Breast epithelium (tissue), 4 donors: ENCODE measurements around the gene TRIM74. TPM values are rescaled to one million over a fixed set of nuclear protein-coding genes. Genes with fewer than 3 reads are reported as not detected.
A peak's percentile ranks its signal among the peaks of the same experiment; 100 is the strongest.
"Not testable (repeated sequence)": the region's sequence is repeated elsewhere in the genome, so short reads cannot be mapped to it uniquely, and the experiment has no call there.

Experiments used
- DNase-seq, 2 donors: peaks; one replicate each; pipeline ENCODE4 v3.0.0-alpha.2; 2019; ENCODE audit warnings: low spot score in 2 of 2
- H3K27ac ChIP-seq, 2 donors: fragments of 200-600 bp; sonication (generic) in 1 of 2; one replicate each; pipeline ENCODE4 v1.5.1; 2016 to 2019; ENCODE audit warnings: mild to moderate bottlenecking in 1 of 2
- H3K27me3 ChIP-seq, 2 donors: fragments of 200-600 bp; sonication (generic) in 1 of 2; one replicate each; pipeline versions ENCODE4 v1.5.1 to v1.6.0; 2017 to 2019; ENCODE audit warnings: control low read depth in 1 of 2, mild to moderate bottlenecking in 1 of 2
- H3K36me3 ChIP-seq: fragments of 200-600 bp; one replicate; pipeline ENCODE4 v1.5.1; 2019
- H3K4me1 ChIP-seq, 2 donors: fragments of 200-600 bp; sonication (generic); one replicate each; pipeline ENCODE4 v1.5.1; 2016 to 2019; ENCODE audit warnings: control low read depth in 1 of 2
- H3K4me3 ChIP-seq, 3 donors: fragments of 200-600 bp; sonication (generic); 1 replicate in 2 of 3; 2 replicates in 1 of 3; pipeline ENCODE4 v1.5.1; 2016 to 2019; ENCODE audit warnings: mild to moderate bottlenecking in 3 of 3, moderate library complexity in 2 of 3
- H3K9me3 ChIP-seq, 2 donors: fragments of 200-600 bp; sonication (generic) in 1 of 2; one replicate each; pipeline ENCODE4 v1.5.1; 2016 to 2019; ENCODE audit warnings: control low read depth in 1 of 2
- CTCF ChIP-seq, 3 donors: fragments of 450-650 bp; IDR thresholded peaks; one replicate each; pipeline ENCODE4 v1.5.1; 2016 to 2017; ENCODE audit warnings: antibody characterized with exemption in 3 of 3, mild to moderate bottlenecking in 3 of 3, moderate library complexity in 3 of 3
- POLR2A ChIP-seq: fragments of 450-650 bp; IDR thresholded peaks from one replicate; pipeline ENCODE4 v1.6.1; 2016; ENCODE audit warnings: antibody characterized with exemption, mild to moderate bottlenecking, moderate library complexity
- POLR2AphosphoS5 ChIP-seq, 3 donors: sonication (generic); formaldehyde crosslinking; IDR thresholded peaks; one replicate each; pipeline ENCODE4 v1.6.1; 2017; ENCODE audit warnings: antibody characterized with exemption in 3 of 3
- intact Hi-C: fragments of 100-400 bp; cut with DNase I; formaldehyde crosslinking; loops from one replicate; pipeline ENCODE4 v1.15.1; 2023; ENCODE audit warnings: low total_unique reads
- total RNA-seq, 3 donors: library from RNA; depleted of rRNA; stranded (reverse); fragments of >200 nt; gene quantifications; one replicate each; pipeline ENCODE4 v1.1.0, GENCODE V29; 2016

TRIM74 gene
- total RNA-seq, 3 donors from 2014 or later, result 0.16 to 0.98 (median 0.88) TPM

DNA sequence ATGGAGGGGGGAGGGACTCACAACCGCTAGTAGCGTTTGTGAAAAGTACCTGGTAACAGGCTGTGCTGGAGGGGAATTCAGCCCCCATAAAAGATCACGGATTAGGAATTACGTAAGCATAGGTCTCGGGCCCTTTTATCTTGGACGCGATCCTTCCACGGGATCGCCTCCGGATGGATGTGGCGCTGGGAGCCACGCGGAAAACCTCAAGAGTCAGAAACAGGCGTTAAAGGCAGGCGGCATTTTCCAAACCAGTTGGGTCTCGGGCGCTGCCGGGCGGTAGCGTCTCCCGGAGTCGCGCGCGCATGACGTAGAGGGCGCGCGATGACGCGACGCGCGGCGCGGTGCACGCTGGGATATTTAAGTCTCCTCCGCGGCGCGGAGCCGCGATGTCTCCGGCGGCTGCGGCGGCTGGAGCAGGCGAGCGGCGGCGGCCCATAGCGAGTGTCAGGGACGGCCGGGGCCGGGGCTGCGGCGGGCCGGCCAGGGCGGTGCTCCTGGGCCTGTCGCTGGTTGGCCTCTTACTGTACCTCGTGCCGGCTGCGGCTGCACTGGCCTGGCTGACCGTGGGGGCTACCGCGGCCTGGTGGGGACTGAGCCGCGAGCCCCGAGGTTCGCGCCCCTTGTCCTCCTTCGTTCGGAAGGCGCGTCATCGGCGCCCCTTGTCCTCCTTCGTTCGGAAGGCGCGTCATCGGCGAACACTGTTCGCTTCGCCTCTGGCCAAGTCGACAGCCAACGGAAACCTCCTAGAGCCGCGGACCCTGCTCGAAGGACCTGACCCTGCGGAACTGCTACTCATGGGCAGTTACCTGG, 44.3 kb downstream of the TRIM74 start, which contains the start of gene POM121:
Gene POM121, plus strand, starts transcription at position 363 of the 813 bp plus-strand sequence. Its CDS starts 27 bp downstream, at position 390.
- Histone ChIP-seq H3K9me3 (no peaks in the 10 kb centered on the region), H3K27me3 (no peaks in the 10 kb centered on the region), H3K4me3 (peak within 1 kb of the TSS; percentile 71 to 90 (median 78)), H3K27ac (peak within 1 kb of the TSS; percentile 92 to 96), H3K36me3 (no peaks in the 10 kb centered on the region), H3K4me1 (peaks cover 0 to 6% of the 10 kb centered on the region in 2 donors)
- DNase-seq, result peak; percentile 70 to 74
- intact Hi-C loops, result no loop called here
- TF ChIP-seq POLR2AphosphoS5 (IDR thresholded peaks at IDR 0.05), result peak; percentile 62 to 88 (median 75)
- TF ChIP-seq POLR2A, result no peak

GRCh38 chr7:72924386-72924732, 44.9 kb downstream of the TRIM74 start:
- Histone ChIP-seq H3K4me1 (peaks cover 0 to 6% of the 10 kb centered on the region in 2 donors), H3K4me3 (peak overlapping the region; percentile 71 to 90 (median 78)), H3K9me3 (no peaks in the 10 kb centered on the region), H3K27me3 (no peaks in the 10 kb centered on the region), H3K36me3 (no peaks in the 10 kb centered on the region), H3K27ac (peak overlapping the region; percentile 92 to 96)
- intact Hi-C loops, result no loop called here
- DNase-seq, result no peak
- no peak for TF ChIP-seq CTCF (IDR thresholded peaks at IDR 0.05)
- TF ChIP-seq POLR2A, result no peak
- TF ChIP-seq POLR2AphosphoS5 (IDR thresholded peaks at IDR 0.05), result no peak

GRCh38 chr7:72919256-72919775, 50.0 kb downstream of the TRIM74 start:
- Histone ChIP-seq H3K27ac (no peak overlapping the region), H3K36me3 (no peaks in the 10 kb centered on the region), H3K9me3 (no peaks in the 10 kb centered on the region), H3K27me3 (no peaks in the 10 kb centered on the region), H3K4me1 (peaks cover 0 to 4% of the 10 kb centered on the region in 2 donors), H3K4me3 (no peak overlapping the region)
- no peak for DNase-seq
- no peak for TF ChIP-seq POLR2AphosphoS5 (IDR thresholded peaks at IDR 0.05)
- TF ChIP-seq CTCF (IDR thresholded peaks at IDR 0.05), result no peak
- TF ChIP-seq POLR2A, result no peak
- intact Hi-C loops, result no loop called here

GRCh38 chr7:72914756-72915525, 54.3 kb downstream of the TRIM74 start:
- H3K9me3 ChIP-seq, H3K4me1 ChIP-seq, H3K36me3 ChIP-seq, H3K4me3 ChIP-seq, H3K27ac ChIP-seq, intact Hi-C loops, H3K27me3 ChIP-seq, DNase-seq: not testable (repeated sequence)
- peak in 2 of 3 donors; percentile 23 to 58 for TF ChIP-seq CTCF (IDR thresholded peaks at IDR 0.05)

DNA sequence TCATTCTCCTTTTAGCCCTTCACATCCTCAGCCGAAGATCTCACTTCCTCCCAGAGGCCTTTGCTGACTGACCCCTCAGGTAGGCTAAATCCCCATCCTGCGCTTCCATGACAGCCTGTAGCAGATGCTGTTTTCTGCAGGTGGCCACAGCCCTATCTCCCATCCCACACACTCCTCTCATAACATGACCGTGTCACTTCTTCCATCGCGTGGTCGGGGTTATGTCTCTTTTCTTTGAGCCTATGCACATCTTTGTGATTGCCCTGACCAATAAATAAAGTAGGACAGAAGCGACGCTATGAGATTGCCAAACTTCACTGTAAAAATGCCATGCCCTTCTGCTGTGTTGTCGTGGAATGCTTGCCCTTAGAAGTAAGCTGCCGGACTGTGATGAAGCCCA, 55.5 kb downstream of the TRIM74 start:
- H3K4me3 ChIP-seq, H3K9me3 ChIP-seq, H3K36me3 ChIP-seq, H3K27me3 ChIP-seq, intact Hi-C loops, H3K27ac ChIP-seq, DNase-seq, H3K4me1 ChIP-seq: not testable (repeated sequence)

GRCh38 chr7:72911395-72911794, 57.9 kb downstream of the TRIM74 start:
- H3K4me1 ChIP-seq, DNase-seq, intact Hi-C loops, H3K4me3 ChIP-seq, H3K36me3 ChIP-seq, H3K27ac ChIP-seq, H3K27me3 ChIP-seq, H3K9me3 ChIP-seq: not testable (repeated sequence)

Other genes starting within 250 kb of the TRIM74 start
- gene TYW1B, start 141.3 kb downstream of the TRIM74 start, total RNA-seq, result 10 to 100 TPM in 1 of 3 donors, 1 to 10 TPM in 2; 3.0 to 10.2 (median 7.2) TPM
- gene POM121, start 44.4 kb downstream of the TRIM74 start, total RNA-seq, result 10 to 100 TPM; 12.1 to 12.8 (median 12.3) TPM
- not detected for gene SPDYE8, start 60.3 kb upstream of the TRIM74 start, total RNA-seq
- not detected for gene SPDYE11, start 88.4 kb upstream of the TRIM74 start, total RNA-seq
- gene SPDYE9, start 116.6 kb upstream of the TRIM74 start, total RNA-seq, result not detected